ENCODE results near the gene MAP3K15. TPM values are rescaled to one million over a fixed set of nuclear protein-coding genes. Genes with fewer than 3 reads are reported as not detected.

The MAP3K15 gene
- total RNA-seq, 1 experiment from 2014 or later: 1.2 TPM

- H3K79me2 ChIP-seq (ENCODE audit: insufficient read depth, low read length): no peaks in the 10 kb centered on the region
- H3K27me3 Mint-ChIP-seq (ENCODE audit: low read depth): no peaks in the 10 kb centered on the region; the same call in 1 of the 2 replicates
- WGBS (ENCODE audit: extremely low coverage, insufficient read length, low lambda C conversion rate): no CpG with 5 or more reads among the region's 7 CpGs
- no peak overlapping the region for H3K14ac ChIP-seq (ENCODE audit: insufficient read depth, low read length)
- no peak overlapping the region for H3K23ac ChIP-seq (ENCODE audit: insufficient read length, low read depth, low read length)
- H3K4me2 ChIP-seq (ENCODE audit: insufficient read depth, insufficient read length, low read length): no peak overlapping the region
- TF ChIP-seq CTCF (conservative IDR thresholded peaks at IDR 0.05): no peak
- no peak overlapping the region for H3K4ac ChIP-seq (ENCODE audit: low read depth, low read length)
- no peak overlapping the region for H4K91ac ChIP-seq (ENCODE audit: insufficient read length, low read depth, low read length)
- no peak overlapping the region for H4K5ac ChIP-seq (ENCODE audit: insufficient read length, low read depth, low read length)
- peaks cover 4 to 5% of the 10 kb centered on the region in 2 experiments for H3K4me1 Mint-ChIP-seq
- H2BK20ac ChIP-seq (ENCODE audit: low read depth, low read length, poor library complexity, severe bottlenecking): no peak overlapping the region
- no peak overlapping the region for H3K9ac ChIP-seq (ENCODE audit: extremely low read depth, insufficient read length, low read length)
- H3T11ph ChIP-seq (ENCODE audit: low read length): no peak overlapping the region
- H3K4me3 Mint-ChIP-seq: no peak overlapping the region
- no peaks in the 10 kb centered on the region for H3K4me1 ChIP-seq (ENCODE audit: insufficient read depth, low read length)
- no peaks in the 10 kb centered on the region for H3K23me2 ChIP-seq (ENCODE audit: insufficient read length, low read depth, low read length, poor library complexity, severe bottlenecking)
- H2BK15ac ChIP-seq (ENCODE audit: low read depth, low read length): no peak overlapping the region; the same call in 1 of the 2 replicates
- H3K27ac Mint-ChIP-seq: no peak overlapping the region
- no peak overlapping the region for H3K27ac ChIP-seq (ENCODE audit: insufficient read length, low read depth, low read length)
- DNase-seq: no peak
- no peak overlapping the region for H2BK120ac ChIP-seq (ENCODE audit: low read depth, low read length, poor library complexity, severe bottlenecking)
- H3K27me3 ChIP-seq (ENCODE audit: insufficient read depth, low read length): no peaks in the 10 kb centered on the region
- H3K79me1 ChIP-seq (ENCODE audit: insufficient read depth, low read depth, low read length, poor library complexity, severe bottlenecking): no peaks in the 10 kb centered on the region
- peaks cover 28% of the 10 kb centered on the region for H3K9me3 ChIP-seq (ENCODE audit: control insufficient read depth, low read depth, low read length)
- H3K9me3 Mint-ChIP-seq: peaks cover 59 to 68% of the 10 kb centered on the region in 2 experiments
- no peak overlapping the region for H2AFZ ChIP-seq (ENCODE audit: low read length)
- no peak overlapping the region for H2BK5ac ChIP-seq (ENCODE audit: insufficient read length, low read length)
- no peak overlapping the region for H3K56ac ChIP-seq (ENCODE audit: insufficient read length, low read depth, low read length)
- H3K18ac ChIP-seq (ENCODE audit: insufficient read length, low read depth, low read length): no peak overlapping the region
- no peak overlapping the region for H4K8ac ChIP-seq (replicated peaks; ENCODE audit: insufficient read length, low read depth, low read length)
- no peaks in the 10 kb centered on the region for H4K20me1 ChIP-seq (ENCODE audit: control insufficient read depth, insufficient read depth, insufficient read length)
- H2BK12ac ChIP-seq (ENCODE audit: insufficient read length, low read depth, low read length): no peak overlapping the region
- no peak overlapping the region for H2AK5ac ChIP-seq (ENCODE audit: insufficient read length, low read length)
- peaks cover 0 to 8% (median 3%) of the 10 kb centered on the region in 3 experiments; a peak in 5 of 7 replicates for H3K36me3 Mint-ChIP-seq (ENCODE audit: insufficient read depth in 1 of 3, low read depth in 3 of 3)
Observed at GRCh38 chrX:19496711-19497110, 18.6 kb downstream of the MAP3K15 start.
